ENCODE data around the gene KIT.

Gene KIT

GRCh38 chr4:54745031-54745770, 87.4 kb downstream of the KIT start:
- no peak for DNase-seq (ENCODE audit: low read depth in 2 of 2)

GRCh38 chr4:54746218-54746617, 88.5 kb downstream of the KIT start:
- no peak for DNase-seq (ENCODE audit: low read depth in 2 of 2)

- DNase-seq (ENCODE audit: low read depth in 2 of 2): no peak
These were observed 92.6 kb downstream of the KIT start for GRCh38 chr4:54750341-54750740.

GRCh38 chr4:54754394-54754793, 96.6 kb downstream of the KIT start:
- DNase-seq (ENCODE audit: low read depth in 2 of 2): no peak

GRCh38 chr4:54764476-54764875, 106.7 kb downstream of the KIT start:
- DNase-seq (ENCODE audit: low read depth in 2 of 2): no peak

GRCh38 chr4:54767376-54767775, 109.6 kb downstream of the KIT start:
- DNase-seq (ENCODE audit: low read depth in 2 of 2): no peak

- DNase-seq (ENCODE audit: low read depth in 2 of 2): no peak
These were observed 115.3 kb downstream of the KIT start for GRCh38 chr4:54773022-54773421.

- no peak for DNase-seq (ENCODE audit: low read depth in 2 of 2)
These were observed 121.3 kb downstream of the KIT start for GRCh38 chr4:54779036-54779435.

- DNase-seq (ENCODE audit: low read depth in 2 of 2): no peak
These were observed 121.9 kb downstream of the KIT start for GRCh38 chr4:54779476-54780148.

GRCh38 chr4:54780149-54780495, 122.4 kb downstream of the KIT start:
- DNase-seq (ENCODE audit: low read depth in 2 of 2): no peak

- DNase-seq (ENCODE audit: low read depth in 2 of 2): no peak
These were observed 124.0 kb downstream of the KIT start for GRCh38 chr4:54781756-54782155.

GRCh38 chr4:54783402-54784110, 125.8 kb downstream of the KIT start:
- no peak for DNase-seq (ENCODE audit: low read depth in 2 of 2)

GRCh38 chr4:54784161-54784671, 126.5 kb downstream of the KIT start:
- DNase-seq (ENCODE audit: low read depth in 2 of 2): no peak

All from stimulated activated CD4-positive, alpha-beta T cell treated with anti-CD3 and anti-CD28 coated beads, Interleukin-12 subunit alpha, Interleukin-12 subunit beta, amount 100 ng/mL, for 24 hours (primary cell).